Retina (tissue), 1 donor: ENCODE measurements around the gene KIAA1614.

Experiments used
- DNase-seq: peaks from one replicate; pipeline ENCODE4 v3.0.0-alpha.2; 2016

The KIAA1614 gene

GRCh38 chr1:180912801-180913565 is at the start of gene KIAA1614:
Gene KIAA1614 (plus strand): TSS chr1:180912897. CDS start chr1:180913244, 347 bp downstream.
- DNase-seq = peak; percentile 68

- peak; percentile 67 for DNase-seq
Measured at GRCh38 chr1:180863158-180863775, 49.4 kb upstream of the KIAA1614 start.

GRCh38 chr1:180881806-180882509 is 30.7 kb upstream of the KIAA1614 start:
- DNase-seq = peak; percentile 59

DNA sequence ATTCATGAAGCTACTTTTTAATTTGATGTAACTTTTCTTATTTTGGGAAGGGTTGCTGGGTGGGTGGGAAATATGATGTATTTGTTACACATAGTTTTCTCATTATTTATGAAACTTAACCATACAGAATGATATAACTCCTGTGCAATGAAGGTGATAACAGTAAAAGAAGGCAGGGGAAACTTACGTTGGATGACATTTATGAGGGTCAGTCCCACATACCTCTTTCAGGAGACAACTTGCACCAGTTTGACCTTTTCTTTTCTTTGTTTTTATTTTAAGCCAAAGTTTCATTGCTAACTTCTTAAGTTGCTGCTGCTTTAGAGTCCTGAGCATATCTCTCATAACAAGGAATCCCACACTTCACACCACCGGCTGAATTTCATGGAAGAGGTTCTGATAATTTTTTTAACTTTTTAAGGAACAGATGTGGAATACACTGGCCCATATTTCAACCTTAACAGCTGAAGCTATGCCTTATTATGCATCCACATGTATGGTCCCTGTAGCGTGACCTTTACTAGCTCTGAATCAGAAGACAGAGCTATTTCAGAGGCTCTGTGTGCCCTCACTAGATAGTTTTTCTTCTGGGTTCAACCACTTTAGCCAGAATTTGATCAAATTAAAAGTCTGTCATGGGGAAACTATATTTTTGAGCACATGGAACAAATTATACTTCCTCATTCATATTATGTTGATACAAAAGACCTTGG is 28.0 kb upstream of the KIAA1614 start:
- DNase-seq = no peak

GRCh38 chr1:180886338-180886737 is 26.4 kb upstream of the KIAA1614 start:
- DNase-seq = no peak

DNA sequence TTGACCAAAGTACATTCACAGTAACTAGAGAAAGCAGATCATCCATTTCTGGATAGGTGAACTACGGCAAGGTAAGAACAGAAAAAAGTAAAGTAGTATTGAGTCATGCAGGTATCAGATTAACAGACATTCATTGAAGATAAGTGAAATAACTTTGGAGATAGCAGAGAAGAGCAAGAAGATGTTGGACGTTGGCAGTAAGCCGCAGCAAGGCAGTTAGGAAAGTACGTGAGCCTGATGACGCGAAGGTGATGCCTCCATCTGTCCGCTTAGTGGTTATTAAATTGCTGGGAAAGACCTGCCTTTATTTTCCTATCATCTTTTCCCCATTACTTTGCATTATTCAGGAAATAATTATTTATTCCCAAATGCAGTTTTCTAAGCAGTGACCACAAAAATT is 24.9 kb upstream of the KIAA1614 start:
- DNase-seq = no peak

DNA sequence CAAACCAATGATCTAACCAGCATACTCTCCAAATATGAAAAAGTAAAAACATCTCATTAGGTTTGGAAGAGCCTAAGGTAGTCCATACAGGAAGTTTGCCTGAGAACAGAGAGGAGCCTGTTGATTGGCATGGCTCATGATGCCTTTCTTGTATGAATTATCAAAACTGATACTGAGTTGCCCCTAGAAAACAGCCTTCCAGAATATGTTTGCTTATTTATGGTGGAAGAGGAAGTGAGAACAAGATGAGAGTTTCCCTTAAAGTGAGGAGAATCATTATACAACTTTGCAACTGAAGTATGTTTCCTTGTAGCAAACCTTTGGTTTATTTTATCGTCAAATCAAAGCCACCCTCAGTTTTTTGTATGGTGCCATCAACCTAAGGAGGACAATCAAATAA is 23.8 kb upstream of the KIAA1614 start:
- DNase-seq = no peak

DNA sequence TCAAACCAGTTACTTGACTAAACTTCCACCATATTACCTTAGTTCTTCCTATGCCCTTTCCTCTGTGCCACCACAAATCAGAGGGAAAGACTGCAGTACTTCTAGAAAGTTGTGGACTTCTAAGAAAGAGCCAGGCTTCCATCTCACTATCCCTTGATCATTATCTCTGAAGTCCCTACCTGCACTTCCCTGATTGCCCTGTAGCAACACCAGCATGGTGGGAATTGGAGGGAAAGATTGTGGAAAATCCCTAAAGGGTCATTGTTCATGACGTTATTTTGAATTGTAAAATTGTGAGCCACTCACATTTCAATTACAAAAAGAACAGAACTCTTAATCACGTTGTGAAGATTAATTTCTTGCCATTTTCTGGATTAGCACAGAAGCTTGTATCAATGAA is 23.4 kb upstream of the KIAA1614 start:
- no peak for DNase-seq

GRCh38 chr1:180892272-180892671 is 20.4 kb upstream of the KIAA1614 start:
- DNase-seq = no peak

DNA sequence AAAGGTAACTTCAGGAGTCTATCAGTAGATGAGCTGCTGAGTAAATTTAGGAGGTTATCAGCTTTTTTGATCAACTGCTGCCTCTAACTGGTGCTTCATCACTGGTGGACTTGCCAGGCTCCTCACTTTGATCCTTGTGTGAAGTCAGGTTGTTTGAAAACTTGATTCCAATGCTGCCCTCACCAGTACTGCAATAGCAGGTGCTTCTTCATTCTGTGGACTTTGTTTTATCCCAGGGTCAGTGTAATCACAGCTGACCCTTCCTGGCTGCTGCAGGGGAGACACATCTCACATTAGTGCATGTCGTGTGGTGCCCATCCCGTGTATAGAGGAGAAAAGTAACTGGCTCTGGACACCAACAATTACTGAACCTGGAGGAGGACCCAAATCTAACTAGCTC is 20.0 kb upstream of the KIAA1614 start:
- no peak for DNase-seq

GRCh38 chr1:180893614-180894013 is 19.1 kb upstream of the KIAA1614 start:
- no peak for DNase-seq

DNA sequence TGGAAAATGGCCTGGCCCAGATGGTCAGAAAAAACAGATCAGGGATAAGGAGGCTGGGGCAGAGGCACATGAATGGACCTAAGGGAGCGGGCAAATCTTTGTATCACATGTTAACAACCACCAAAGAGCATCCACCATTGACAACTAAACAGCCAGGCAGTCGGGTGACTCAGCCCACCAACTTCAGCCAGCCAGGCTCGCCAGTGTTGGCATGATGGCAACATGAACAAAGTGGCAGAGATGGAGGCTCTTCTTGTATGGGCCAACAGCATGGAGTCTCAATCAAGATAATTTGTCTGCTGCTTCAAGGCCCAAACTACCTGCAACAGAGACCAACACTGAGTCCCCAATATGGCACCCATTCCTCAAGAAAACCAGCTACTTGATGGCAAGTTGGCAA is 16.5 kb upstream of the KIAA1614 start:
- DNase-seq = no peak

- no peak for DNase-seq
Measured at GRCh38 chr1:180898441-180899219, 14.1 kb upstream of the KIAA1614 start.

DNA sequence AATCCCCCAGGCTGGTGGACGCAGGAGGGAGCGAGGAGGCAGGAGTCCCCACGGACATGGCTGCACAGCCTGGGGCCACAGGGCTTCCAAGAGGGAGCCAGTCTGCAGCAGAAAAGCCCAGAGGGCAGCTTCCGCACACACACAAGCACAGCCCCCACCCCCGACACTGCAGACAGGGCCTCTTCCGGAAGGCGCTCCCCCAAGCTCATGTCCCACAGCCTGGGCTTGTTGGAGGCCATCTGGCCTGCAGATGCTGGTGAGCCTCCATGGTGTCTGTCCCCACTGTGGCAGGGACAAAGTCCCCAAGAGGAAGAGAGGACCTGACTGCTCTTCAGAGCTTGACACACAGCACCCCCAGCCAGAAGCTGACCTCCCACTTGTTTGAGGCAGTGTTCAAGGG is 13.4 kb upstream of the KIAA1614 start:
- no peak for DNase-seq

DNA sequence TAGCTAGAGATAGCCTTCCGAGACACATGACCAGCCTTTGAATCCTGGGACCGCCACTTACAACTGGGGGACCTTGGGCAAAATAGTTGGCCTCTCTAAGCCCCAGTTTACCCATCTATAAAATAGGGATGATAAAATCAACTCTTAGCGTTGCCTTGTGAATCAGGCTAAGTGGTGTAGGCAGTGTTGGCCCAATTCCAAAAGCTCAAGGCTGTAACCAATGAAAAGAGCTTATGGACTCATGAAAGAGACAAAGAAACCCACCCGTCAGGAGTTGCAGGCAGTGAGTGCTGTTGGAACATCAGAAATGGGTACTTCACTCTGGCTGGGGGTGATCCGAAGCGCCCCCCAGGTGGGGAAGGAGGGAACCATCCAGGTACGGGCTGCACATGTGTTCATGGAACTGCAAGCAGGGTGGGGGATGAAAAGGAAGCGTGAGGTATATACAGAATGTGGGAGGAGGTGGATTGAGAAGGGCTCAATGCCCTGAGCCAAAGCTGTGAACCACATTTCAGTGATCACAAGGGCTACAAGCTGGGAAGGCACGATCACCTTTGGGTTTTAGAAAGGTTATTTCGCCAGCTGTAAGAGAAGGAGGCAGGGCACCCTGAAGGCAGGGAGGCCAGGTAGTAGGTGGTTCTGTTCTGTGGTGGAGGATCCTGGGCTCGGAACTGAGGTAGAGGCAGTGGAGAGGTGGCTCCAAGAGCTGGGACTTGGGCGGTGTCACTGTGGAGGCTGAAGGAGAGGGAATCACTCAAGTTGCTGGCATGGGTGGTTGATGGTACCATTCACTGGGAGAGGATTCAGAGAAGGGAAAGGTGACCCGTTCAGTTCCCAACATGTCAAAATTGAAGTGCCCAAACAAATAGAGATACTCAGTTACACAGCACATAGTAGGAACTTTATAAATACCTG is 11.4 kb upstream of the KIAA1614 start:
- no peak for DNase-seq

DNA sequence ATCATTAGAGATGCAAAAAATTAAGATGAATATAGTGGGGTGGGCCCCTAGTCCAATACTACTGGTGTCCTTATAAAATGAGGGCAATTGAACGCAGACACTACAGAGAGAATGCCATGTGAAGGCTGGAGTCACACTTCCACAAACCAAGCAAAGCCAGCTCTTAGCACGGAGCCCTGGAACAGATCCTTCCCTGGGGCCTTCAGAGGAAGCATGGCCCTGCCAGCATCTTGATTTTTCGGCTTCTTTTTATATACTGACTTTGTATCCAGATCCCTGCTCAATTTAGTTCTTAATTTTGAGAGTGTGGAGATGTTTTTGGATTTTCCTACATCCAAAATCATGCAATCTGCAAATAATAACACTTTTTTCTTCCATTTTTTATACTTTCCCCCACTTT is 10.2 kb upstream of the KIAA1614 start:
- no peak for DNase-seq

DNA sequence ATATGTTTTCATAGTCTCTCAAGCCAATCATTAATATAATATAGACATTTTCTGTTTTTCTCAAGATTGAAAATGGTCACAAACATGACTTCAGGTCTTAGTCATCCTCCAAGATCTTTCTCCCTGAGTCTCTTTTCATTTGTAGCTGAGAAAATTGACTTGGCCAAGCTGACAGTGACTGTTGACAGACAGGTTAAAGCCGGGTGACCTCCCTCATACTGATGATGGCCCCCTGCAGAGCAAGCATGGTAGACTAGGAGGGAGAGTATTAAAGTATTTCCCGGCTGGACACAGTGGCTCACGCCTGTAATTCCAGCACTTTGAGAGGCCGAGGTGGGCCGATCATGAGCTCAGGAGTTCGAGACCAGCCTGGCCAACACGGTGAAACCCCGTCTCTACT is 6.8 kb upstream of the KIAA1614 start:
- DNase-seq = no peak

DNA sequence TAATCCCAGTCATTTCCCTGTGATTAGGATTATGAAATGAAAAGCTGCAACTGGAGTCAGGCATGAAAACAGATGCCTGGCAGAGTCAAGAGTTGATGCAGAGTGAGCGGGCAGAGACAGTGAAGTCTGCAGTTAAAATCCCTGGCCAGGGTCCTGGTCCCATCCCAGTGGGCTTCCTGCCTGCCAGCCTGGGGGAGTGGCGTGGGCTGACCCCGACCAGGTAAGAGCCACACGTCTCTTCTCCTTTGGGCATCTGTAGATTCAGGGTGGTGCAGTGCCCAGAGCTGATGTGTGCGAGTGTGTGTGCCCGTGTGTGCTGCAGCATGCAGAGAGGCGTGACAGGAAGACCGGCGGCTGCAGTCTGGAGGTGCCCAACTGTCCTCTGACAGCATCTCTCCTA is 6.2 kb upstream of the KIAA1614 start:
- no peak for DNase-seq

DNA sequence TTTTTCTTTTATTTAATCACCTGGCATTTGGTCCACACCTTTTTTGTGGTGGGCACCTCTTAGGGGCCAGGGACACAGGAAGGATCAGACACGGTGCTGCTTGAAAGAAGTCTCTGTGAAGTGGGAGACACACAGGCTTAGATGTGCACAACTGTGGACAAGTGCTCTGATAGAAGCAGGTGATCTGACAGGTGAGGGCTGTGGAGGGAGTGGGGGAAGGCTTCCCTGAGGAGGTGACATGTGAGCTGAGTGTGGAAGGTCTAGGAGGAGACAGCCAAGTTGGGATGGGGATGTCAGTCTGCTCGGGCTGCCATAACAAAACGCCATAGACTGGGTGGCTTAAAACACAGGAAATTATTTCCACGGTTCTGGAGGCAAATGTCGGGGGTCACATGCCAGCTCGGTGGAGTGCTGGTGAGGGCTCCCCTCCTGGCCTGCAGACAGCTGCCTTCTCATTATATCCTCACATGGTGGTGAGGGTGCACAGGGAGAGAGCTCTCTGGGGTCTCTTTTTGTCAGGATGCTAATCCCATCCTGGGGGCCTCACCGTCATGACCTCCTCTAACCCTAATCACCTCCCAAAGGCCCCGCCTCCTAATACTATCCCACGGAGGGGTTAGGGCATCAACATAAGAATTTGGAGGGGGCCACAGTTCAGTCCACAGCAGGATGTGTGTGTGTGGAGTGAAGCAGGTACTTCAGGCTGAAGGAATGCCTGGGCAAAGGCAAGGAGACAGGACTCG is 5.2 kb upstream of the KIAA1614 start:
- DNase-seq = no peak

DNA sequence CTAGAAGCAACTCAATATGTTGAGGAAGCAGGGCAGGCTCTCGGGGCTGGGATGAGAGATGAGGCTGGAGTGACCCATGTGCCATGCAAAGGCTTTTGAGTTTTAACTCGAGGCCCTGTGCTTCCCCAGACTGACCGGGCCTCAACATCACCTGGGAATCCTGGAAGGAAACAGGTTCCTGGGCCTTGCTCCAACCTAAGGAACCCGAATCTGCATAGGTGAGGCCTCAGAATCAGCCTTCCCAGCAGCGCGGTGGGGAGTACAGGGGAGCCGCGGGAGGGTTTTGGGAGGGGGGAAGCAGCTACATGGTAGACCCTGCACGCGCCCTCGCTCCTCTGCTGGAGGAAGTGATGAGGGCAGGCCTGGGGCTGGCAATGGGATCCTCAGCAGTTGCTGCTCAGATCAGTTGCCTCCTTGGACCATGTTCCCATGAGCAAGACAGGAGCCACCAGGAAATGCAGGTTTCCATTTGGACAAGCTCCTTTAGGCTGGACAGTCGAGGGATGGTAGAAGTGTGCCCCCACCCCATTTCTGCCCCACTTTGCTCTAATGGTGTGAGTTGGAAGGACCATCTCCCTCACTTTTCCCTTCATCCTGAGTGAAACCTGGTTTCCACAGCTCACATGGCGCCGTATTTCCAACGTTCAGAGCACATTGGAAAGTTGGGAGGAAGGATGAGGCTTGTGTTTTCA is 4.5 kb upstream of the KIAA1614 start:
- no peak for DNase-seq
